Osteocyte (in vitro differentiated cells): Measurements from ENCODE around the gene ZNF620. TPM values are rescaled to one million over a fixed set of nuclear protein-coding genes. Genes with fewer than 3 reads are reported as not detected.

Source experiments
- DNase-seq: peaks from one replicate; pipeline ENCODE4 v3.0.0; 2021; ENCODE audit warnings: mixed read lengths; ENCODE audit not compliant: unreplicated experiment; ENCODE audit errors: extremely low spot score
- H3K27ac Mint-ChIP-seq: one replicate; pipeline ENCODE4 v1.8.0; 2021; ENCODE audit warnings: mild to moderate bottlenecking, mixed read lengths; ENCODE audit not compliant: unreplicated experiment
- H3K27me3 Mint-ChIP-seq: one replicate; pipeline ENCODE4 v1.8.0; 2021; ENCODE audit warnings: mixed read lengths; ENCODE audit not compliant: unreplicated experiment
- H3K36me3 Mint-ChIP-seq: one replicate; pipeline ENCODE4 v1.8.0; 2021; ENCODE audit warnings: mixed read lengths; ENCODE audit not compliant: unreplicated experiment
- H3K4me1 Mint-ChIP-seq: one replicate; pipeline ENCODE4 v1.8.0; 2021; ENCODE audit warnings: mixed read lengths; ENCODE audit not compliant: unreplicated experiment
- H3K4me3 Mint-ChIP-seq: one replicate; pipeline ENCODE4 v1.8.0; 2021; ENCODE audit warnings: mild to moderate bottlenecking, moderate library complexity, mixed read lengths; ENCODE audit not compliant: unreplicated experiment
- H3K9me3 Mint-ChIP-seq: one replicate; pipeline ENCODE4 v1.8.0; 2021; ENCODE audit warnings: mixed read lengths; ENCODE audit not compliant: unreplicated experiment
- total RNA-seq: library from RNA; stranded (reverse); gene quantifications from 2 replicates; pipeline ENCODE4 v1.2.1, GENCODE V29; 2021
- TF ChIP-seq, protein P1 (sequence below): fragments of 200-600 bp; sonication (generic); IDR thresholded peaks from 2 replicates; pipeline ENCODE4 v1.5.0; 2021; ENCODE audit warnings: antibody characterized with exemption, mild to moderate bottlenecking, moderate library complexity

ZNF620 gene
- total RNA-seq, 1 donor from 2014 or later, result 4.8 TPM

GRCh38 chr3:40465456-40465855 lies 40.4 kb upstream of the ZNF620 start:
- Mint-ChIP-seq H3K4me3 (no peak overlapping the region), H3K27ac (peak overlapping the region; percentile 19), H3K27me3 (no peaks in the 10 kb centered on the region), H3K4me1 (no peaks in the 10 kb centered on the region), H3K9me3 (no peaks in the 10 kb centered on the region), H3K36me3 (peaks cover 30% of the 10 kb centered on the region)
- TF ChIP-seq, protein P1, sequence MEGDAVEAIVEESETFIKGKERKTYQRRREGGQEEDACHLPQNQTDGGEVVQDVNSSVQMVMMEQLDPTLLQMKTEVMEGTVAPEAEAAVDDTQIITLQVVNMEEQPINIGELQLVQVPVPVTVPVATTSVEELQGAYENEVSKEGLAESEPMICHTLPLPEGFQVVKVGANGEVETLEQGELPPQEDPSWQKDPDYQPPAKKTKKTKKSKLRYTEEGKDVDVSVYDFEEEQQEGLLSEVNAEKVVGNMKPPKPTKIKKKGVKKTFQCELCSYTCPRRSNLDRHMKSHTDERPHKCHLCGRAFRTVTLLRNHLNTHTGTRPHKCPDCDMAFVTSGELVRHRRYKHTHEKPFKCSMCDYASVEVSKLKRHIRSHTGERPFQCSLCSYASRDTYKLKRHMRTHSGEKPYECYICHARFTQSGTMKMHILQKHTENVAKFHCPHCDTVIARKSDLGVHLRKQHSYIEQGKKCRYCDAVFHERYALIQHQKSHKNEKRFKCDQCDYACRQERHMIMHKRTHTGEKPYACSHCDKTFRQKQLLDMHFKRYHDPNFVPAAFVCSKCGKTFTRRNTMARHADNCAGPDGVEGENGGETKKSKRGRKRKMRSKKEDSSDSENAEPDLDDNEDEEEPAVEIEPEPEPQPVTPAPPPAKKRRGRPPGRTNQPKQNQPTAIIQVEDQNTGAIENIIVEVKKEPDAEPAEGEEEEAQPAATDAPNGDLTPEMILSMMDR, result no peak
- DNase-seq, result no peak

DNA sequence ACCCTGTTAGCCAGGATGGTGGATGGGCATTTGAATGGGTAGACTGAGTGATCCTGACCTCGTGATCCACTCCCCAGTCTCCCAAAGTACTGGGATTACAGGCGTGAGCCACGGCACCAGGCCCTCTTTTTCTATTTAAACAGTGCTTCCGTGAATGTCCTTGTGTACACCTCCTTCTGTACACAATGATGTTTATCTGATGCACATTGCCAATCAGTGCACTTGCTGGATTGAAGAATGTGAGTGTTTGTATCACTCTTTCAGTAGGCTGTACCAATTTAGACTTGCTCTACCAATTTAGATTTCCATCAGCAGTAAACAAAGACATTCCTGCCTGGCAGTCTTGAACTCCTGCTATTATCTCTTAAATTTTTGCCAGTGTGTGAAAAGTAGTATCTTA lies 37.8 kb upstream of the ZNF620 start:
- Mint-ChIP-seq H3K27ac (no peak overlapping the region), H3K27me3 (no peaks in the 10 kb centered on the region), H3K9me3 (no peaks in the 10 kb centered on the region), H3K4me3 (no peak overlapping the region), H3K4me1 (no peaks in the 10 kb centered on the region), H3K36me3 (peaks cover 17% of the 10 kb centered on the region)
- TF ChIP-seq, protein P1, result no peak
- DNase-seq, result no peak

DNA sequence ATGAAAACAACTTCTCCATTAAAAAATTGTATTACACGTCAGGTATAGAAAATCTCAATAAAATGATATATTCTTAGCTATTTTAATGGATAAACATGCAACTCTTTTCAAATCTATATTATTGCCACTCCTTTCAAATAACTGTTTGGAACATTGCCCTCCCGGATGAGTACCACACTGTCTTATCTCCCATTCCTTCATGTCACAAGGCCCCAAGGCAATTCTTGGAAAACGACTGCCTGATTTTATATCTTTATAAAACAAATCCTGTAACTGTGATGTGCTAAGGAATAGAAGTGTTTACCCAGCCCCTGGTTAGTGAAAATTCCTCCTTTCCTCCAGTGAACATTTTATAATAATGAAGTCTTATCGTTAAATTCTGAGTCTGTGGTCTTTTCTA lies 35.1 kb upstream of the ZNF620 start:
- Mint-ChIP-seq H3K9me3 (no peaks in the 10 kb centered on the region), H3K27me3 (no peaks in the 10 kb centered on the region), H3K36me3 (no peaks in the 10 kb centered on the region), H3K4me1 (no peaks in the 10 kb centered on the region), H3K27ac (no peak overlapping the region), H3K4me3 (no peak overlapping the region)
- DNase-seq, result no peak
- TF ChIP-seq, protein P1, result no peak

- DNase-seq, result peak; percentile 87
- H3K4me3 Mint-ChIP-seq, result peak within 1 kb of the TSS; percentile 84
- H3K9me3 Mint-ChIP-seq, result no peaks in the 10 kb centered on the region
- H3K36me3 Mint-ChIP-seq, result no peaks in the 10 kb centered on the region
- H3K27me3 Mint-ChIP-seq, result no peaks in the 10 kb centered on the region
- TF ChIP-seq, protein P1, result no peak
- H3K4me1 Mint-ChIP-seq, result peaks cover 11% of the 10 kb centered on the region
- peak within 1 kb of the TSS; percentile 94 for H3K27ac Mint-ChIP-seq
Measured at GRCh38 chr3:40476478-40477470, 29.1 kb upstream of the ZNF620 start, which contains the start of gene ZNF619. TSS of gene ZNF619 (plus strand) at chr3:40477122. CDS start at chr3:40477980, 858 bp downstream.

DNA sequence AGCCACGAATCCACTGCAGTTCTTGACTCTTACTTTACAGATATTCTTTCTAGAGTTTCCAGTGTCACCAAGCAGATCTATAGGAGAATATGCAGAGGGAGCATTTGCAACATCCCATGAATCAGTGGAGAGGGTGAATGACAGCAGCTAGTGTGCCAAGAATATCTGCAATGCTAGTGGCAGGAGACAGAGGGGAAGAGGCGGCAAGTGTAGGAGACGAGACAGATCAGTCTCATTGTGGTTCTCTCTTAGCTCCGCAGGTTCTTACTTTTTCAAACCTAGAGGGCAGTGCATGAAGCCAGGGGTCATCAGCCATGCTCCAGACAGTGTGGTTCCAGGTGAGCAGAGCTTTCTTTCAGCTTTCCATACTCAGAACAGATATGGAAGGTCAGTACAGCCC lies 28.2 kb upstream of the ZNF620 start:
- TF ChIP-seq, protein P1, result no peak
- no peak for DNase-seq
- peaks cover 5% of the 10 kb centered on the region for H3K36me3 Mint-ChIP-seq
- no peaks in the 10 kb centered on the region for H3K9me3 Mint-ChIP-seq
- H3K27ac Mint-ChIP-seq, result peak overlapping the region; percentile 94
- H3K27me3 Mint-ChIP-seq, result no peaks in the 10 kb centered on the region
- H3K4me1 Mint-ChIP-seq, result peaks cover 11% of the 10 kb centered on the region
- peak overlapping the region; percentile 84 for H3K4me3 Mint-ChIP-seq
